RPMI7951 (cell line): ENCODE results near the gene ACTR6. TPM values are rescaled to one million over a fixed set of nuclear protein-coding genes. Genes with fewer than 3 reads are reported as not detected.
"Not testable (repeated sequence)": the region's sequence is repeated elsewhere in the genome, so short reads cannot be mapped to it uniquely, and the experiment has no call there.

Experiments
- DNase-seq: peaks from one replicate; pipeline ENCODE4 v3.0.0-alpha.2; 2012; ENCODE audit warnings: low read depth
- total RNA-seq: library from RNA; depleted of rRNA; stranded (reverse); fragments of >200 nt; shearing (Covaris generic); gene quantifications from 2 replicates; pipeline ENCODE4 v1.2.3, GENCODE V29; 2014

ACTR6 gene
- total RNA-seq, 1 experiment from 2014 or later = 32.0 TPM

DNA sequence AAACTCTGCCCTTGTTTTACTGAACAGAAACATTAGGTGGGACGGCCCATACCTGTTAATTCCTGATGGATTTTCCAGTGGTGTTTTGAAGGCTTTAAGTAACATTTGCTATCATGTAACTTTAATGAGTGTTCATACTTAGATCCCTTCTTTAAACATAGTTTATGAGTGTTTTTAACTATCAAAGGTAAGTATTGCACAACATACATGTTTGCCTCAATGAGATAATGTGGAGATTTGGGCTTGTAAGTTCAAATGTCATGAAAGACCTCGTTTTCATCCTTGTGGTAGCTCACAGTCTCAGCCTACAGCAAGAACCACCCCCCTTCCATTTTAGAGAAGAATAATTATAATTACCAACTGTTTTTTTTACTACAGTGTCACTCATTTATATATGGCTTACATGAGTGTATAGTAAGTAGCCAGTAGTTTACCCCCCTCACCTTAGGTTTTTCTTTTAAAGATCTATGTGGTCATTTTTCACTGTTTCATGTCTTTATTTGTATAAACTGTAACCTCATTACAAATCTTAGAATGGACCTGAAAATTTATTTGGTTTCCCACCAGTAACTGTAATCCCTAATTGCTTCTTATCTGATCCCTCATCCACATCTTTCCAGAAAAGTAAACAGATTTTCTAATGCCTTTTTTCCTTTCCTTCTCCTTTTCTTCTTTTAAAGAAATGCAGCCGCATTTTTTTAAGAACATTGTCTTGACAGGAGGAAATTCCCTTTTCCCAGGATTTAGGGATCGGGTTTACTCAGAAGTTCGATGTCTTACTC, 18.9 kb downstream of the ACTR6 start:
- no peak for DNase-seq

DNA sequence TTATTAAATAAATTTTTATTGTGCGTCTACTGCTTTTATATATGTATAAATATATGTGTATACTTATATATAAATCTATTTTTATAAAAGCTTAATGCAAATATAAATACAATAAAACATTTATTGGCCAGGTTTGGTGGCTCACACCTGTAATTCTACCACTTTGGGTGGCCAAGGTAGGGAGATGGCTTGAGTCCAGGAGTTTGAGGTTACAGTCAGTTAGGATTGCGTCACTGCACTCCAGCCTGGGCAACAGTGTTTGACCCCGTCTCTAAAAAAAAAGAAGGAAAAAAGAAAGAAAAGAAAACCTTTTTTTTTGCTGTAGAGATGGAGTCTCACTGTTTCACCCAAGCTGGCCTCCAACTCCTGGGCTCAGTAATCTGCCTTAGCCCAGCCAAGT, 20.9 kb downstream of the ACTR6 start:
- no peak for DNase-seq

DNA sequence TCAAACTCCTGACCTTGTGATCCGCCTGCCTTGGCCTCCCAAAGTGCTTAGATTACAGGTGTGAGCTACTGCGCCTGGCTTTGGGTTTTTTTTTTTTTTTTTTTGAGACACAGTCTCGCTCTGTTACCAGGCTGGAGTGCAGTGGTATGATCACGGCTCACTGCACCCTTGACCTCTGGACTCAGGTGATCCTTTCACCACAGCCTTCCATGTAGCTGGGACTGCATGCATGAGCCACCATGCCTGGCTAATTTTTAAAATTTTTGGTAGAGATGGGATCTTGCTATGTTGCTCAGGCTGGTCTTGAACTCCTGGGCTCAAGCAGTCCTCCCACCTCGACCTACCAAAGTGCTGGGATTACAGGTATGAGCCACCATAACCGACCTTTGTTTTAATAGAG, 21.6 kb downstream of the ACTR6 start:
- DNase-seq = not testable (repeated sequence)

DNA sequence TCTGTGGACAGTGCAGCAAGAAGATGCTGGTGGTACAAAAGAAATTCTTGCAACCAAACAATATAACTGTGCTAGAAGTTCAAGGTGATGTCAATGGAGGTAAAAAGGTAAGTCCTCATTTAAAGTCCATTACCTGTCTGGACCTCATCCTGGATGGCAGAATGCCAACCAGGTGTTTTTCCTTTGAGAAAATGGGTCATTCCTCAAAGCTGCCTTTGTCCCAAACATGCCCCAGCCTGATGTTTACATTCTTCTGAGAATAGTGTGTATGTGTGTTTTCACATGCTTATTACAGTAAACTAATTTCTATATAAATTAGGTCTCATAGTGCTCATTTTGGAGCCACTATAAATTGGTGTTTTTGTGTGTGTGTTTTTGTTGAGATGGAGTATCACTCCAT, 24.9 kb downstream of the ACTR6 start:
- DNase-seq = no peak

DNA sequence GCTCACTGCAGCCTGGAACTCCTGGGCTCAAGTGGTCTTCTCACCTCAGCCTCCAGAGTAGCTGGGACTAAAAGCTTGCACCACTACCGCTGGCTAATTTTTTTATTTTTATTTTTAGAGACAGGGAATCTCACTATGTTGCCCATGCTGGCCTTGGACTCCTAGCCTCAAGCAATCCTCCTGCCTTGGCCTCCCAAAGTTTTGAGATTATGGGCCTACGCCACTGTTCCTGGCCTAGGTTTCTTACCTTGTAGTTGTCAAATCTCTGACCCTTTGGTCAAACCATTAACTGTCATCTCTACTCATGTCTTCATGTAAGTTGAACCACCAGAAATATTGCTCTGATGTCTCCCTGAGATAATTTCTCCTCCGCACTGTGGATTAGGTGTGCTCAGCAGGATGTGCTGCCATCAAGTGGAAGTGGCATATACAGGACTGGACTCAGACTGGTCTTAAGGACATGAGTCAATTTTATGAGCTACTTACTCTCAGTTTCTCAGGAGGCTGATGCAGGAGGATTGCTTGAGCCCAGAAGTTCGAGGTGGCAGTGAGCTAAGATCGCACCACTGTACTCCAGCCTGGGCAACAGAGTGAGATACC, 28.5 kb downstream of the ACTR6 start:
- DNase-seq = peak; percentile 10

DNA sequence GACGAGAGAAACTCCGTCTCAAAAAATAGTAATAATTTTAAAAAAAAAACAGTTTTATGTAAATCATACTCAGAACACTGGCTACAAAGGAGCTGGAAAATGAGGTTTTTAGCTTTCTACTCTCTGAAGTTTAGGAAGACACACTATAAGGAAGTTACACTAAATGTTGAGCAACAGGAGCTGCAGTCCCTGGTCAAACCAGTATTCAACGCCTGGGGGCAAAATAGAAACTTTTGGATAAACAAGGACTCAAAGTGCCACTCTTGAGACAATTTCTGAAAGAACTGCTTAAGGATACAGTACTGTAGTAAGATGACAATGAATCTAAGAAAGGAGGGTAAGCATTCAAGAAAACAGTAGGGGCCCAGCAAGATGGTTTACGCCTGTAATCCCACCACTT, 29.3 kb downstream of the ACTR6 start:
- peak; percentile 26 for DNase-seq

DNA sequence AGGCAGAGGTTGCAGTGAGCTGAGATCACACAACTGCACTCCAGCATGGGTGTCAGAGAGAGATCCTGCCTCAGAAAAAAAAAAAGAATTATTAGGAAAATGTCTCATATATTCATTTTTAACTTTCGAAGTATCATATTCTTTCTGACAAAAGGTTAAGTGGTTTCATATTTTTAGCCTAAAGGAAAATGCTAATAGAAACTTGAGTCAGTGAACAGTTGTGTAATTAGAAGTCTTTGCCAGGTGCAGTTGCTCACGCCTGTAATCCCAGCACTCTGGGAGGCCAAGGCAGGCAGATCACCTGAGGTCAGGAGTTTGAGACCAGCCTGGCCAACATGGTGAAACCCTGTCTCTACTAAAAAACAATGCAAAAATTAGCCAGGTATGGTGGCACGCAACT, 31.3 kb downstream of the ACTR6 start:
- not testable (repeated sequence) for DNase-seq

DNA sequence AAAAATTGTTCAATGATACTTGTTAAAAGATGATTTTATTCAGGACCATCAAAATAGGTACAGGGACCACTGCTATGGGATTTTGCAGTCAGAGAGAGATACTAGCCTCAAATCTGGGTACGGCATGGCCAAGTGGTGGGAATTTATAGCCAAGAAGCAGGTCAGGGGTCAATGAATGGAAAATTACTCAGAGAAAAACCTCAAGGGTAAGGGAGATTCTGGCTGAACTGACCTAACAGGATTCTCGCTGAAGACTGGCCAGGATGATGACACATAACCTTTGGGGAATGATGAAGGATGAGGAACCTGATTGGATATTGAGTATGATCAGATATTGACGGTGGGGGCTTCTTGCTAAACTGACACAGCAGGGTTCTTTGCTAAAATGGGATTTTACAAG, 33.6 kb downstream of the ACTR6 start:
- peak; percentile 36 for DNase-seq

DNA sequence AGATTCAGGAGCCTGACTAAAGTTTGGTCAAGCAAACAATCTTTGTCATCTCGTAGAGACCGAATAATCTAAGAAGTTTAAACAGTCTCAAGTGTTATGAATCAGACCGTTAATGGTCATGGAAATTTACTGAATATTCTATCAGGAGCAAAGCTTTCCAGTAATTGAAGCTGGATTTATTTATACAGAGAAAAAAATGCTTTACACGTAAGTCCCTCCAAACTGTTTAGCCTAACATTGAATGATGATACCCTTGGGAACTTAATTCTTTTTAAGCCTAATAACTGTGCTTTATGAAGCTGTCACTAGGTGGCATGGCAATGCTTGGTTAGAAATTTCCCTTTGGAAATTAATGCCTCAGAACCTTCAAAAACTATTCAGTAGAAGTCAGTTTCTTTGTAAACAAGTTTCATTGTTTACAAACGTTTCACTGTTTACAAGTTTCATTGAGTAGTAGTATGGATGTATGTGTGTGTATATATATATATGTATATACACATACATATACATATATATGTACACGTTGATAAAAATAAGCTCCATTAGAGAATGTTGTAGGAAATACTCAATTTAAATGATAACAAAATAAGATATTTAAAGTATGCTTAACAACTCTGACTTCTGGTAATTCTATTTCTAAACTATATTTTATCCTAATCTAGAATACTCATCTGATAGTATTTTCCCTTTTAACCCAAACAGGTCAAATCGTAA, 34.1 kb downstream of the ACTR6 start:
- DNase-seq = peak; percentile 42

DNA sequence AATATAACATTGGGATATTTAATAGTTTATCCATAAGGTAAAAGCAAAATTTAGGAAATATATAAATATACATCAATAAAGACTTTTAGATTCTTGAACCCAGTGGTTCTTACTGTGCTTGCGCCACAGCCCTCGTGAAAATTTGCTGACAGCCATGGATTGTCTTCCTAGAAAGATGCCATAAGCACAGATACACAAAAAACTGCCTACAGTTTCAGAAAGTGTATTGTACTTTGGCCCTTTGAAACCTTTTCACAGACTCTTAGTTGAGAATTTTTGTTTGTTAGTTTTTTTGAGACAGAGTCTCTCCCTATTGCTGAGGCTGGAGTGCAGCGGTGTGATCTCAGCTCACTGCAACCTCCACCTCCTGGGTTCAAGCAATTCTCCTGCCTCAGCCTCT, 38.2 kb downstream of the ACTR6 start:
- DNase-seq = no peak

DNA sequence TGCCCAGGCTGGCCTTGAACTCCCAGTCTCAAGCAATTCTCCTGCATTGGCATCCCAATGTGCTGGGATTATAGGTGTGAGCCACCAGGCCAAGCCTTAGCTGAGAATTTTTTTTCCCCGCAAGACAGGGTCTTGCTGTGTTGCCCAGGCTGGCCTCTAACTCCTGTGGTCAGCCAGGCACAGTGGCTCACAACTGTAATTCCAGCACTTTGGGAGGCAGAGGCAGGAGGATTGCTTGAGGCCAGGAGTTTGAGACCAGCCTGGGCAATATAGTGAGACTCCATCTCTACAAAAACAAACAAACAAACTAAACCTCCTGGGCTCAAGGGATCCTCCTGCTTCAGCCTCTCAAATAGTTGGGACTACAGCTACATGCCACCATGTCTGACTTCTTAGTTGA, 39.0 kb downstream of the ACTR6 start:
- no peak for DNase-seq

DNA sequence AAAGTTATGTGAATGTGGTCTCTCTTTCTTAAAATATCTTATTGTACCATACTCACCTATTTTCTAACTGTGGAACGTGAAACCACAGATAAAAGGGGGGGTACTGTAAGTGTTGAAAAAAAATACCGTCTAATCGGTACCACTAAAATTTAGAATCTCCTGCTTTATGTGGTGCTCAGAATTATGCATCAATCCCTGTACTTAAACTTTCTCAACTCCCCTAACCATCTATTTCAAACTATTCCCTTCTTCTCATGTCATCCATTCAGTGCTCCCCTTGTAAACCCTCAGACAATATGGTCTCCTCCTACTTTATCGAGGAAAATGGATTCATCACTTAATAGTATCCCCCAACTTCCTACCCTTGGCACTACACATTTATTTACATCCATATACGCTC, 42.5 kb downstream of the ACTR6 start:
- no peak for DNase-seq

DNA sequence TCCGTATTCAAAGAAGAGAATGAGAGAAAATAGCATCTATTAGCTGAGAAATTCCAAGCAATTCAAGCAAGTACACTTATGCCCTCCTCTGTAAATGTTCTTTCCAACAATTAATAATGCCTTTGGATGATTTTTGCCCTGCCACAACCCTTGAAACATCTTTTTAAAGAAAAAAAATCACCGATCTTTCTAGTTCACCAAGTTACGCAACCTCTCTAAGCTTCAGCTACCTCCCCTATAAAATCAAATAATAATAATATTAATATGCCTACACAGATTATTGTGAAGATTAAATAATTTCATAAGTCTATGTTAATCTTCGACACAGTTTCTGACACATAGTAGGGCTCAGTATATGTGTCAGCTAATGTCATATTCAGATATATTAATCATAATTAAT, 47.1 kb downstream of the ACTR6 start:
- no peak for DNase-seq

DNA sequence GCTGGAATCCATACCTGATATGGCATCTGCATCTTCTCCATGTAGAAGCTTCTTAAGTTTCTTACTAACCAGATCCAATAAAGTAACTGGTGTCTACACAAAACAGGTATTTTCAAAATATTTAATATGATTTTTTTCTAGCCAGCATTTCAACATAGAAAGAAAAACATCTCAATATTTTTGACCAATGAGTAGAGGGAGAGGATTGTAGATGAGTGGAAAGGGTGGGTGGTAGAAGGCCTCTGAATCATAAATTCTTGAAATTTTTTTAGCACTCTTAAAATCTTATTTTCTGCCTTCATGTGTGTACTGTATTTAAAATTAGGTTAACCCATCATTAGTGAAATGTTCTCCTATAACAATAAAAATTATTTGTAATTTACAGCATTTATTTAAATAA, 48.3 kb downstream of the ACTR6 start:
- no peak for DNase-seq

DNA sequence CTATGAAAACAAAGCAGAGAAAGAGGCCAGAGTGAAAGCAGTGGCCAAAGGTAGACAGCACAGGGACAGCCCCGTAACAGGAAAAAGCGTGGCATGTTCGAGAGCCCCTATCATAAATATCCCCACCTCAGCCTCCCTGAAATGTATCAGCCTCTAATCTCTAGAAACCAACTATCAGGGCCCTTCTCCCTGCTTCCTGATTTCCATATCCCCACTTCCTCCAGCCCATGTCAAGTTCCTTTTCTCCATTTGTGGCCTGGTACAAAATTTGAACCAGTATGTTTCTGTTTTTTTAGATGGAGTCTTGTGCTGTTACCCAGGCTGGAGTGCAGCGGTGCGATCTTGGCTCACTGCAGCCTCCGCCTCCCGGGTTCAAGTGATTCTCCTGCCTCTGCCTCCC, 49.3 kb downstream of the ACTR6 start:
- DNase-seq = no peak

DNA sequence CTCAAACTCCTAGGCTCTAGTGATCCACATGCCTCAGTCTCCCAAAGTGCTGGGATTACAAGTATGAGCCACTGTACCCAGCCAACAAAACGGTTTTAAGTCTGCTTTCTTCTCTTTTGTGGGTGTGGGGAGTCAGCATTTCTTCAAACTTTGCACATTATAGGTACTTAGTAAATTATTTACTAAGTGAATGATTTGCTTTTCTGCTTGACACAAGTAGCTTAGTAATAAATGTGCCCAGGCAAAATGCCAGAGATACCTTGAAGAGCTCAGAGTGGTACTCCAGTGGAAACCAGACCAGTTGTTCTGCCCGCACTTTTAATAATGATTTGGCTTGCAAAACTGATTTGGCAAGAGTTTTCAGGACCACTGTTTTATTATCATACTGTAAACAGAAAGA, 51.3 kb downstream of the ACTR6 start:
- no peak for DNase-seq

DNA sequence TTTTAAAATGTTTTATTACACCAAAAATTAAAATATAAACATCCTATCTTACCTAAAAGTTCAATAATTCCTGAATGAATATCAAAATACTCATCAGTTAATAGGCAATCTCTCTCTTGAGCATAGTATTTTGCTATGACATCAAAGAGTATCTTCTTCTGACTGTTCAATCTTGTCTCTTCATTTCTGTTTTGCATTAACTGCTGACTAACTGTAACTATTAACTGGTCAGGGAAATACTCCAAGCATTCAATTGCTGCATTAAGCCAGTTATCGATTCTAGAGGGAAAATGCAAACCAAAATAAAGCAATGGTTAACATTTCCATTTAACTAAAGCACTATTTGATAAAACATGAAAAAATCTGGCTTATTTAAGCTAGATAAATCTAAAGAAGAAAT, 52.8 kb downstream of the ACTR6 start:
- no peak for DNase-seq

DNA sequence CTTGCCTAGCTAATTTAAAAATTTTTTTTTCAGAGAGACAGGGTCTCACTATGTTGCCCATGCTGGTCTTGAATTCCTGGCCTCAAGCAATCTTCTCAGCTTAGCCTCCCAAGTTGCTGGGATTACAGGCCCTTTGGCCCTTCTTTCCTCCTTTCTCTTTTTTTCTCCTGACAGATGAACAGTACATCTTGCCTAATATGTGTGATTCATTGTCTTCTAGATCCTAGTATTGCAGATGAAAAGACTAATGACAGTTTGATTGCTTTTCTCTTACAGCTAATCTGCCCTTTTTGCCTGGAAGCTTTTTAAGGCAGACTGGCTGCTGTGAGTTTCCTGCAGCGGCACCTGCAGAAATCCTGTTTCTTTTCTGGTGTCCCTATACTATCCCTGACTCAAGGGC, 54.3 kb downstream of the ACTR6 start:
- DNase-seq = no peak

DNA sequence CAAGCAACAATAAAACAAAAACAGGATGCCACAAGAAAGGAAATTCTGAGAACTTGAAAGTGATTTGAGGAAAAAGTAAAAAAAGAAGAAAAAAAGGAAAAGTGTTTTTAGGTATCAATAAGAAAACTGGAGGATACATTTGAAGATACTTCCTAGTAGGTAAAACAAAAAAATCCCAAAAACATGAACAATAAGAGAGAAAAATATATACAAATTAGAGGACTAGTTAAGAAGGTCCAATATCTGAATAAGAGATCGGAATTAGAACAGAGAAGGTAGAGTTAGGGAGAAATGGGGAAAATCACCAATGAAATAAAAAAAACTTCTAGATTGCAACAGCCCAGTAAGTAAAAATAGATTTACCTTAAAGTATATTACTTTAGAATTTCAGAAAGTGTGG, 57.5 kb downstream of the ACTR6 start:
- DNase-seq = no peak

DNA sequence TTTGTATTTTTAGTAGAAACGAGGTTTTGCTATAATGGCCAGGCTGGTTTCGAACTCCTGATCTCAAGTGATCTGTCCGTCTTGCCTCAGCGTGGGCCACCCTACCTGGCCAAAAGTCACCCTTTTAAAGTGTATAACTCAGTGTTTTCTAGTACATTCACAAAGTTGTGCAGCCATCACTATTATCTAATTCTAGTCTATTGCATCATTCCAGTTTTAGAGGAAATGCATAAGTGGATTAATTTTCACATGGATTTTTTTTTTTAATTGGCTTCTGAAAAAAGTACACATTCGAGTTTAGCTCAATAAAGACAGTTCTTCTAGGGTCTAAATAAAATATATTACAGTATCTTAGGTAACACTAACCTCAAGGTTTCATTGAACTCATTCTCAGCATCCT, 62.5 kb downstream of the ACTR6 start:
- no peak for DNase-seq

DNA sequence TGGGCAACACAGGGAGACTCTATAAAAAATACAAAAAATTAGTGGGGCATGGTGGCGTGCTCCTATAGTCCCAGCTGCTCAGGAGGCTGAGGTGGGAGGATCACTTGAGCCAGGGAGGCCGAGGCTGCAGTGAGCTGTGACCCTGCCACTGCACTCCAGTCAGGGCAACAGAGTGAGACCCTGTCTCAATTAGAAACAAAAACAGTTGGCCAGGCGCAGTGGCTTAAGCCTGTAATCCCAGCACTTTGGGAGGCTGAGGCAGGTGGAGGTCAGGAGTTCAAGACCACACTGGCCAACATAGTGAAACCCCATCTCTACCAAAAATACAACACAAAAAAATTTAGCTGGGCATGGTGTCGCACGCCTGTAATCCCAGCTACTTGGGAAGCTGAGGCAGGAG, 64.5 kb downstream of the ACTR6 start:
- not testable (repeated sequence) for DNase-seq

DNA sequence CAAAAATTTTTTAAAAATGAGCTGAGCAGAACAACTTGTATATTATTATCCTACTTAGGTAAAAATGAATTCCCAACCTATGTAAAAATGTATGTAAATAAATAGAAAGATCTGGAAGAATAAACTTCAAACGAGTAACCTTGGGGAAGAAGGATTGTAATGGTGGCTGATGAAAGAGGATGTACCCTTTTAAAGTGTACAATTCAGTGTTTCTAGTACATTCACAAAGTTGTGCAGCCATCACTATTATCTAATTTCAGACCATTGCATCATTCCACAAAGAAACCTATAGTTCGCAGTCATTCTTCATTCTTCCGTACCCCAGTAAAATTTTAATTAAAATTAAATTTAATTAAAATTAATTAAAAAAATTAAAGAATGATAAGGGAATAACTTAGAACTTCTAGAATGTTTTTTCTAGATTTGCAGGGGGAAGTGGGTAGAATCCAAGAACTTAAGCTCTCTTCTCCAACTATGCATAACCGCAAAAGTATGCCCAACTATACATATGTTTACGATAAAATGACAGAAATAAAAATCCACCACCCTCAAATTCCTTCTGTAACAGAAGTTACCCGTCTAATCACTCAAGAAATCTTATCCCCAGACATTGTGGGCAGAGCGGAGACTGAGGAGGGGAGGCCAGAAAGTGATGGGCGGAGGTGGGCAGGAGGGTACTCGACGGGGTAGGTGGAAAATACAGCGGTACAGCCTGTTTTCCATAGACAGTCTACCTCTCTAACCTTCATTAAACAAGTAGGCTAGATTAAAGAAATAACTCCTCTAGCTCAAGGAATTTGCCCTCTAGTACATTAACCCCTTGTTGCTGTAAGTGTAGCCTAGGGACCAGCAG, 65.3 kb downstream of the ACTR6 start:
- no peak for DNase-seq

DNA sequence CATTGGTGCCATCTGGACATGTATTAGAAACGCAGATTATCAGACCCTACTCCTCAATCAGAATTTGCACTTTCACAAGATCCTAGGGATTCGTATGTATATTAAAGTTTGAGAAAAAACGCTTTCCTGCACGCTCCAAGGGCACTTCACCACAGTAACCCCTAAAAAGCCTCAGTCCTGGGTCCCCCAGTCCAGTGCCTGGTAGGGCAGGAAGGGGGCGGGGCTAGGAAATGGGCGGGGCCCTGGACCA, 65.9 kb downstream of the ACTR6 start:
- DNase-seq = no peak
